Gastroesophageal sphincter (tissue), 3 donors: ENCODE data around the gene IL9.

ENCODE experiments used
- CTCF ChIP-seq, 4 experiments: fragments of 200-600 bp in 2 of 4; fragments of 450-650 bp in 2 of 4; sonication (generic) in 1 of 4; IDR thresholded peaks; one replicate each; pipeline ENCODE4 v1.5.1; 2017 to 2019; ENCODE audit warnings: antibody characterized with exemption in 4 of 4, mild to moderate bottlenecking in 2 of 4, moderate library complexity in 2 of 4
- EP300 ChIP-seq: sonication (generic); formaldehyde crosslinking; IDR thresholded peaks from one replicate; pipeline ENCODE4 v1.6.1; 2017; ENCODE audit warnings: antibody characterized with exemption, mild to moderate bottlenecking
- POLR2A ChIP-seq, 2 donors: fragments of 450-650 bp; IDR thresholded peaks; one replicate each; pipeline ENCODE4 v1.6.1; 2017; ENCODE audit warnings: antibody characterized with exemption in 2 of 2, mild to moderate bottlenecking in 2 of 2, moderate library complexity in 1 of 2
- POLR2AphosphoS5 ChIP-seq: sonication (generic); formaldehyde crosslinking; IDR thresholded peaks from one replicate; pipeline ENCODE4 v1.6.1; 2017; ENCODE audit warnings: antibody characterized with exemption

GRCh38 chr5:135930949-135931295, 35.3 kb upstream of the IL9 start:
- TF ChIP-seq CTCF (IDR thresholded peaks at IDR 0.05), result no peak
- no peak for TF ChIP-seq POLR2AphosphoS5
- no peak for TF ChIP-seq POLR2A (IDR thresholded peaks at IDR 0.05)
- TF ChIP-seq EP300, result no peak
